GM23248 (cell line): ENCODE measurements around the gene TAPBPL. TPM values are rescaled to one million over a fixed set of nuclear protein-coding genes. Genes with fewer than 3 reads are reported as not detected.

Experiments
- DNase-seq: peaks from one replicate; pipeline ENCODE4 v3.0.0-alpha.2; 2015
- H2AFZ ChIP-seq: fragments of 200-600 bp; sonication (generic); 2 replicates; pipeline ENCODE4 v1.6.1; 2016; ENCODE audit warnings: antibody characterized with exemption
- H3F3A ChIP-seq: fragments of 200-600 bp; sonication (generic); 2 replicates; pipeline ENCODE4 v1.6.1; 2016; ENCODE audit warnings: mild to moderate bottlenecking, antibody characterized with exemption, mixed run types; ENCODE audit not compliant: insufficient read depth
- H3K27ac ChIP-seq: fragments of 200-600 bp; sonication (generic); 2 replicates; pipeline ENCODE4 v1.5.1; 2016; ENCODE audit warnings: mild to moderate bottlenecking
- H3K27me3 ChIP-seq: fragments of 200-600 bp; sonication (generic); replicated peaks from 2 replicates; pipeline ENCODE4 v1.6.1; 2016; ENCODE audit warnings: mild to moderate bottlenecking; ENCODE audit not compliant: insufficient read depth
- H3K36me3 ChIP-seq: fragments of 200-600 bp; sonication (generic); 2 replicates; pipeline ENCODE4 v1.6.1; 2016; ENCODE audit warnings: low read depth, mild to moderate bottlenecking
- H3K4me1 ChIP-seq: fragments of 200-600 bp; sonication (generic); 2 replicates; pipeline ENCODE4 v1.6.1; 2016; ENCODE audit warnings: mild to moderate bottlenecking; ENCODE audit not compliant: insufficient read depth
- H3K4me2 ChIP-seq: fragments of 200-600 bp; sonication (generic); one replicate; pipeline ENCODE4 v1.6.1; 2016; ENCODE audit warnings: mild to moderate bottlenecking; ENCODE audit not compliant: unreplicated experiment
- H3K4me3 ChIP-seq: fragments of 200-600 bp; sonication (generic); 2 replicates; pipeline ENCODE4 v1.5.1; 2016; ENCODE audit warnings: mild to moderate bottlenecking
- H3K79me2 ChIP-seq: fragments of 200-600 bp; sonication (generic); 2 replicates; pipeline ENCODE4 v1.6.1; 2016; ENCODE audit warnings: mild to moderate bottlenecking; ENCODE audit not compliant: insufficient read depth
- H3K9ac ChIP-seq: fragments of 200-600 bp; sonication (generic); 2 replicates; pipeline ENCODE4 v1.6.1; 2016; ENCODE audit warnings: mild to moderate bottlenecking
- H3K9me2 ChIP-seq: fragments of 200-600 bp; sonication (generic); 2 replicates; pipeline ENCODE4 v1.6.1; 2016; ENCODE audit warnings: mixed run types, mild to moderate bottlenecking, moderate library complexity; ENCODE audit not compliant: insufficient read depth
- H3K9me3 ChIP-seq: fragments of 200-600 bp; sonication (generic); one replicate; pipeline ENCODE4 v1.6.1; 2017; ENCODE audit warnings: low read depth
- H4K20me1 ChIP-seq: fragments of 200-600 bp; sonication (generic); 2 replicates; pipeline ENCODE4 v1.6.0; 2016; ENCODE audit not compliant: insufficient read depth
- EZH2 ChIP-seq: fragments of 200-600 bp; sonication (generic); IDR thresholded peaks from 2 replicates; pipeline ENCODE4 v1.6.1; 2018; ENCODE audit warnings: antibody characterized with exemption, mild to moderate bottlenecking; ENCODE audit not compliant: insufficient read depth, poor library complexity, severe bottlenecking
- EZH2phosphoT487 ChIP-seq: fragments of 200-600 bp; sonication (generic); IDR thresholded peaks from 2 replicates; pipeline ENCODE4 v1.6.1; 2018; ENCODE audit warnings: antibody characterized with exemption, moderate library complexity, mild to moderate bottlenecking, low read depth; ENCODE audit not compliant: insufficient read depth
- WGBS, 2 experiments: methylation state at CpG; one replicate each; pipeline ENCODE4 v1.1.6; 2015 to 2017; ENCODE audit warnings: low lambda C conversion rate in 2 of 2, low coverage in 1 of 2; ENCODE audit errors: missing lambda C conversion rate in 2 of 2; 5-methylcytosine and 5-hydroxymethylcytosine counted together
- in situ Hi-C: fragments of 300-500 bp; cut with MboI; formaldehyde crosslinking; loops from 2 replicates; pipeline ENCODE4 v1.15.0; 2020
- polyA plus RNA-seq: library from polyadenylated mRNA; unstranded; fragments of >200 nt; fragmentation: Nextera tagmentation; extraction: Ambion mirVana; gene quantifications from 2 replicates; pipeline ENCODE4 v1.2.1, GENCODE V29; 2016
- total RNA-seq: library from RNA; depleted of rRNA; stranded (reverse); fragments of >200 nt; shearing (Covaris generic); gene quantifications from 2 replicates; pipeline ENCODE4 v1.2.3, GENCODE V29; 2014

TAPBPL gene
- total and polyA plus RNA-seq, 2 experiments from 2014 or later, result 7.8 to 9.2 TPM

DNA sequence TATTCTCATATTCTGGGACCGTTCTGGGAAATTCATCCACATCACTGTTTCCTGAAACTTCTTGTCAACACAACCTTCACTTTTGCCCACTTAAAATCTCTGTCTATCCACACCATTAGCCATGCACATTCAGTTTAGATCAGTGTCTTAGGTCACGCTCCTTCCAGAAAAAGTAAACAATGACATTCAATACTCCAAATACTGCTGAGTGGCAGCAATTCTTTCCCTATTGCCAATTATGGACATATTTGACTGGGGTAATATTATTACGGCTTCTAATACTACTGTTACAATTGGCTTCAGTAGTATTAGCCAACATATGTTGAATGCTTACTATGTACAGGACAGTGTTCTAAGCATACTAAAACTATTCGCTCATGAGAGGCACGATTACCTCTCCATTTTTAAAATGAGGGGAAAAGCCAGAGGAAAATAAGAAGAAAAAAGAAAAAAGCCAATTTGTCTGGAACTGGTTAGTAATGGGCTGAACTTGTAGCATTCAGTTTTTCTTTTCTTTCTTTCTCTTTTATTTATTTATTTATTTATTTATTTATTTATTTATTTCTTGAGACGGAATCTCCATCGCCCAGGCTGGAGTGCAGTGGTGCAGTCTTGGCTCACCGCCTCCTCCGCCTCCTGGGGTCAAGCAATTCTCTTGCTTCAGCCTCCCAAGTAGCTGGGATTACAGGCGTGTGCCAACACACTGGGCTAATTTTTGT is 44.4 kb upstream of the TAPBPL start:
- H3K27ac ChIP-seq, result no peak overlapping the region
- TF ChIP-seq EZH2, result no peak
- TF ChIP-seq EZH2phosphoT487, result no peak
- in situ Hi-C loops, result no loop called here
- H3K4me1 ChIP-seq, result no peaks in the 10 kb centered on the region
- no peaks in the 10 kb centered on the region for H4K20me1 ChIP-seq
- H3K4me2 ChIP-seq, result no peak overlapping the region
- no peak overlapping the region for H3K9ac ChIP-seq
- no peaks in the 10 kb centered on the region for H3K27me3 ChIP-seq
- 97% methylated on average over 10 of the region's 10 CpGs for WGBS, 2 experiments
- H3K36me3 ChIP-seq, result no peaks in the 10 kb centered on the region
- 0 out of 2 replicates have a peak, but pooled peaks cover 3% of the 10 kb centered on the region for H3F3A ChIP-seq
- no peaks in the 10 kb centered on the region for H3K9me2 ChIP-seq
- H3K79me2 ChIP-seq, result no peaks in the 10 kb centered on the region
- DNase-seq, result no peak
- no peak overlapping the region for H3K4me3 ChIP-seq
- H3K9me3 ChIP-seq, result no peaks in the 10 kb centered on the region
- H2AFZ ChIP-seq, result no peak overlapping the region

- WGBS, 2 experiments, result 70 to 72% methylated on average over 3 of the region's 3 CpGs
- in situ Hi-C loops, result no loop called here
These were observed 35.2 kb upstream of the TAPBPL start for GRCh38 chr12:6416596-6416995.

GRCh38 chr12:6418796-6419195 is 33.0 kb upstream of the TAPBPL start:
- DNase-seq, result no peak
- H3K4me2 ChIP-seq, result no peak overlapping the region
- in situ Hi-C loops, result no loop called here

More at GRCh38 chr12:6416596-6416995, 35.2 kb upstream of the TAPBPL start:
- Histone ChIP-seq H3K27me3 (no peaks in the 10 kb centered on the region), H3K36me3 (no peaks in the 10 kb centered on the region), H3K4me1 (no peaks in the 10 kb centered on the region), H3K9ac (no peak overlapping the region), H3K27ac (no peak overlapping the region), H3K9me2 (no peaks in the 10 kb centered on the region), H2AFZ (no peak overlapping the region), H3F3A (peaks cover 5% of the 10 kb centered on the region; the same call in 1 of the 2 replicates), H3K4me3 (no peak overlapping the region), H4K20me1 (no peaks in the 10 kb centered on the region), H3K9me3 (no peaks in the 10 kb centered on the region), H3K4me2 (no peak overlapping the region), H3K79me2 (no peaks in the 10 kb centered on the region)
- no peak for DNase-seq
- TF ChIP-seq EZH2phosphoT487 (no peak), EZH2 (no peak)

GRCh38 chr12:6420364-6420763 is 31.5 kb upstream of the TAPBPL start:
- Histone ChIP-seq H3K27me3 (no peaks in the 10 kb centered on the region), H3K79me2 (no peaks in the 10 kb centered on the region), H2AFZ (peak overlapping the region; percentile 53), H3K4me3 (no peak overlapping the region), H3K4me1 (no peaks in the 10 kb centered on the region), H3F3A (peaks cover 5% of the 10 kb centered on the region; the same call in 1 of the 2 replicates), H3K27ac (no peak overlapping the region), H3K9me2 (no peaks in the 10 kb centered on the region), H3K9me3 (no peaks in the 10 kb centered on the region), H3K9ac (no peak overlapping the region), H4K20me1 (no peaks in the 10 kb centered on the region), H3K4me2 (no peak overlapping the region), H3K36me3 (no peaks in the 10 kb centered on the region)
- DNase-seq, result no peak
- TF ChIP-seq EZH2 (no peak), EZH2phosphoT487 (no peak)
- 15 to 39% methylated on average over 4 of the region's 4 CpGs for WGBS, 2 experiments
- in situ Hi-C loops, result no loop called here

More at GRCh38 chr12:6418796-6419195, 33.0 kb upstream of the TAPBPL start:
- H3F3A ChIP-seq, result peaks cover 5% of the 10 kb centered on the region; the same call in 1 of the 2 replicates
- no peaks in the 10 kb centered on the region for H3K36me3 ChIP-seq
- H3K27me3 ChIP-seq, result no peaks in the 10 kb centered on the region
- H2AFZ ChIP-seq, result no peak overlapping the region
- no peak overlapping the region for H3K9ac ChIP-seq
- no peak overlapping the region for H3K4me3 ChIP-seq
- no peak for TF ChIP-seq EZH2
- TF ChIP-seq EZH2phosphoT487, result no peak
- no peaks in the 10 kb centered on the region for H3K79me2 ChIP-seq
- H3K27ac ChIP-seq, result no peak overlapping the region
- WGBS, 2 experiments, result 72 to 75% methylated on average over 6 of the region's 6 CpGs
- H4K20me1 ChIP-seq, result no peaks in the 10 kb centered on the region
- H3K4me1 ChIP-seq, result no peaks in the 10 kb centered on the region
- H3K9me3 ChIP-seq, result no peaks in the 10 kb centered on the region
- no peaks in the 10 kb centered on the region for H3K9me2 ChIP-seq
